Activated naive CD8-positive, alpha-beta T cell (primary cell): ENCODE results near the gene CLMN.

Source experiments
- H3K27ac Mint-ChIP-seq: one replicate; pipeline ENCODE4 v1.8.0; 2021; ENCODE audit warnings: mixed read lengths
- H3K27me3 Mint-ChIP-seq: one replicate; pipeline ENCODE4 v1.8.0; 2021; ENCODE audit warnings: mixed read lengths
- H3K36me3 Mint-ChIP-seq: one replicate; pipeline ENCODE4 v1.8.0; 2021; ENCODE audit warnings: mixed read lengths
- H3K4me1 Mint-ChIP-seq: one replicate; pipeline ENCODE4 v1.8.0; 2021; ENCODE audit warnings: low read depth, mixed read lengths
- H3K4me3 Mint-ChIP-seq: one replicate; pipeline ENCODE4 v1.8.0; 2021; ENCODE audit warnings: mild to moderate bottlenecking, mixed read lengths
- H3K9me3 Mint-ChIP-seq: one replicate; pipeline ENCODE4 v1.8.0; 2021; ENCODE audit warnings: low read depth, mixed read lengths

Gene CLMN

DNA sequence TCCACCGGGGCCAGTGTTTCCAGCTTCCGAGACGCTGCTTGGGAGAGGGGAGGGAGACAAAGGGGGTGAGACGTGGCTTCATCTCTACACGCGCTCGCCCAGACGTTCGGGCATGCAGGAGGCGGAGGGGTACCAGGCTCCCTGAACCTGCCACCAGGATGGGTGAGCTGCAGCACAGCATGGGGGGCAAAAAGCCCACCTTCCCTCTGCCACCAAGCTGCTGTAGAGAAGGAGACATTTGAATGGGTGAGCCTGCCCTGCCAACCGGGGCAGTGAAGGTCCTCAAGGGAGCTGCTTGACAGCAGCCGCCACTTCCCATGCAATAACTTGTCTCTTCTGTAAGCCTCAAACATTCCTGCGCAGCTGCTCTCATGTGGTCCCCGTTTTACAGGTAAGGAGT lies 83.9 kb downstream of the CLMN start:
- Mint-ChIP-seq H3K27me3 (peaks cover 3% of the 10 kb centered on the region), H3K9me3 (peaks cover 10% of the 10 kb centered on the region), H3K4me1 (no peaks in the 10 kb centered on the region), H3K36me3 (peaks cover 2% of the 10 kb centered on the region), H3K27ac (no peak overlapping the region), H3K4me3 (no peak overlapping the region)

DNA sequence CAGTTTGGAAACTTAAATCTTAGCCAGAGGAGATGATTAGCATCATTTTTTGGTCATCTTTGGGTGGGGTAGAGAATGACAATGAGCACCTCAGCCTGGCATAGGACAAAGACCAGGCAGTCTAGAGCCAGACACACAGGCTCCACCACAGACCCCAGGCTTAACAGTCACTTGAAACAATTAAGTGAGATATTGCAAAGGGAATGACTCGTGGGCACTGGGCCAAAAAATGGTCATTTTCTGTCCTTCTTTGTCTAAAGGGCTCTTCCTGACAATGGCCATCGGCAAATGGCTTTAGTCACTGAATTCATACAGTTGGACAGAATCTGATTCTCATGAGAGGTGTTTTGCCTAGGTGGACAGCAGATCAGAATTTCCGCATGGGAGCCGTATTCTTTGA lies 84.4 kb downstream of the CLMN start:
- H3K27me3 Mint-ChIP-seq, result peaks cover 3% of the 10 kb centered on the region
- H3K36me3 Mint-ChIP-seq, result peaks cover 2% of the 10 kb centered on the region
- H3K4me3 Mint-ChIP-seq, result no peak overlapping the region
- no peak overlapping the region for H3K27ac Mint-ChIP-seq
- peaks cover 10% of the 10 kb centered on the region for H3K9me3 Mint-ChIP-seq
- H3K4me1 Mint-ChIP-seq, result no peaks in the 10 kb centered on the region

DNA sequence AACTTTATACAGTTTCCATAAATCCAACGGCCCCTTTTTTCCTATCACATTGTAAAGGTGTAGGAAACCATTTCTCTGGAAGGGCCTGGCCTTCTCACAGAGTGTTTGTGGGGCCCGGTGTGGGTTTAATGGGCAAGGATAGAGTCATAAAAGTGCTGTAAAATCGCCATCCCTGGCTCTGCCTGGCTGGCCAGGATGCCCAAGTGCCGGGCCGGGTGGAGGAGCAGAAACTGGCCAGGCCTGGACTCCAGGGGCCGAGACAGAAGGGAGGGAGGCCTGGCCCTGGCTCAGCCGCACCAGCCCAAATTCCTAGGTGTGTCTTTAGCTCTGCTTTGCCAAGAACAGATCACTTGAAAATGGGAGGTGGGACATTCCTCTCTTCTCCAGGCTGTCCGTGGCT lies 85.3 kb downstream of the CLMN start:
- Mint-ChIP-seq H3K4me3 (no peak overlapping the region), H3K9me3 (peaks cover 5% of the 10 kb centered on the region), H3K4me1 (no peaks in the 10 kb centered on the region), H3K27me3 (no peaks in the 10 kb centered on the region), H3K36me3 (peaks cover 2% of the 10 kb centered on the region), H3K27ac (no peak overlapping the region)

DNA sequence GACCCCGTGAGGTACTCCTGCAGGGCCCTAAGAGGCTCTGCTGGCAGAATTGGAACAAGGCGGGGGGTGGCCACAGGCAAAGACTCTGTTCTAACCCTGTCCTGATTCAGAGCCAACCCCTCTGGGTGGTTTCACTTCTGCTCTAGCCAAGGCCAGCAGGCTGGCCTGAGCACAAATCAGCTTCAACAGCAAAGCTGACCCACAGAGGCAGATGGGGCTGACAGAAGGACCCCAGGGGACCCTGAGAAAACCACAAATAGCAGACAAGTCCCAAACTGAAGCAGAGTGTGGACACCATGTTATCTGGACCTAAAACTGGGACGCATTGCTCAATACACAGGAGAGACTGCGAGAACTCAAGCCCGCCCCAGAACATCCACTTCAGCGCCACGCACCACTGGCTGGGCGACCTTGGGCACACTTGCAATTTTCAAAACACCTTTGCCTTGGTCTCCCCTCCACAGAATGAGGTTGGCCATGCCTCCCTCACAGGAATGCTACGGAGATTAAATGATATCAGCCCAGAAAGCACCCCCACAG lies 85.9 kb downstream of the CLMN start:
- no peak overlapping the region for H3K4me3 Mint-ChIP-seq
- H3K27me3 Mint-ChIP-seq, result no peaks in the 10 kb centered on the region
- H3K27ac Mint-ChIP-seq, result no peak overlapping the region
- H3K36me3 Mint-ChIP-seq, result no peaks in the 10 kb centered on the region
- no peaks in the 10 kb centered on the region for H3K9me3 Mint-ChIP-seq
- no peaks in the 10 kb centered on the region for H3K4me1 Mint-ChIP-seq

DNA sequence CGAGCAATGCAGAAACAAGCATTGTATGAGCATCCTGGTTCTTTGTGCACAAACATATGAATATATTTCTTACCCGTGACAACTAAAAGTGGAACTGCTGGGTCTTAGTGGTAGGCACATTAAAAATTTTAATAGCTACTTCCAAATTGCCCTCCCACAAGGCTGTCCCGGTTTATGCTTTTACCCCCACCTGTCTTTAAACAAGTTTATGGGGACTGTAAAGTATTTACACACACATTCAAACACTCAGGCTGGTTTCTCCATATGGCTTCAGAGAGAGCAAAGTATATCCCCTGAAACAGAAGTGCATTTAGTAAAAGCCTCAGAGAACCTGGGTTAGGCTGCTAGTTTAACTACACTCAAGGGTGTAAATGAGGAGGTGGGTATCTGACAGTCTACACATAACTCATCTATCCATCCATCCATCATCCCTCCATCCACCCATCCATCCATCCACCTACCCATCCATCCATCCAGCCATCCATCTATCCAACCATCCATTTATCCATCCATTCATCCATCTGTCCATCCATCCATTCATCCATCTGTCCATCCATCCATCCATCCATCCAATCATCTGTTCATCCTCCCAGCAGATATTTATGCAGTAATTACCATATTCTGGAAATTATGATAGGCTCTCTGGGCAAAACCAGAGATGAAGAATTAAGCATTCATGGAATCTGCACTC lies 86.7 kb downstream of the CLMN start:
- Mint-ChIP-seq H3K27ac (no peak overlapping the region), H3K36me3 (no peaks in the 10 kb centered on the region), H3K4me1 (no peaks in the 10 kb centered on the region), H3K27me3 (no peaks in the 10 kb centered on the region), H3K9me3 (no peaks in the 10 kb centered on the region), H3K4me3 (no peak overlapping the region)

DNA sequence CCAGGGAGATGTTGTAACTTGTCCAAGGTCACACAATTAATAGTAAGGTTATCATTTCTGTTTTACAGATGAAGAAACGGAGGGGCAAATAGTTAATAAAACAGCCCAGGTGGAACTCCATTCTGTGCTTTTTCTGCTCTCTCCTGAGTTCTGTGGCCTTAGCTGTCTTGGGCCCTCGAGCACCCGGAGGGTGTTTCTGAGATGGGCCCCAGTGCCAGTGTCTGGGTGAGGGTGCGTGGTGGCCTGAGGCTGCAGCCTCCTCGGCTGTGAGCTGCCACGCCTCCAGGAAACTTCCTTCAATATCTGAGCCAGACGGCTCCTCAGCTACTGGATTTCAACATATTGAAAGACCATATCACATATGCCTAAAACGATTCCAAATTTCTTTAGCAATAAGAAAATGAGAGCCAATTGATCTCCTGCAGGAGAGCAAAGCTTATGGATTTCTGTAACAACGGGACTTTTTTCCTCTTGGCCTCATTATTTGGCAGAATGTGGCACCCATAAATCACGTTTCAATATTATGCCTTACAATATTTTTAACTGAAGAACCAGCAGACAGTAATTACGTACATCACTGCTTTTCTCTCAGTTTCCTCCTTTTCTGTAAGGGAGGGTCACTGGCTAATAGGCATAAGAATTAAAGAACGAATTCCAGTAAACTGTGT lies 87.6 kb downstream of the CLMN start:
- Mint-ChIP-seq H3K36me3 (no peaks in the 10 kb centered on the region), H3K4me3 (no peak overlapping the region), H3K4me1 (no peaks in the 10 kb centered on the region), H3K27ac (no peak overlapping the region), H3K27me3 (no peaks in the 10 kb centered on the region), H3K9me3 (no peaks in the 10 kb centered on the region)

DNA sequence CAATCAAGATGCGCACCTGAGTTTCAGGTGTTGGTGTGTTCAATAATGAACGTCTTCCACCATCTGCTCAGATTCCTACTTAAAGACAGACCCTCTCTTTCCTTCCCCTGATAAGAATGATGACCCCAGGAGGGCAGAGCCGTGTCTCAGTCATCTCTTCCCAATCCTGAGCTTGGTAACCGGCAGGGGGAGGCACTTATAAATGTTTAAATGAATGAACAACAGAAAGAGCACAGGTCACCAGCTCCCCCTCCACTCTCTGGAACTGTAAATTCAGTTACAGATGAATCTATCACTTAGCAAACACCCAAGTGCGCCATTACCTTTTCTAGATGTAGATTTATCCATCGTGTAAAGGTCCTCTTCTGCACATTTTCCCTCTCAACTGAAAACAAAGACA lies 90.0 kb downstream of the CLMN start:
- H3K4me1 Mint-ChIP-seq, result no peaks in the 10 kb centered on the region
- H3K27ac Mint-ChIP-seq, result no peak overlapping the region
- no peaks in the 10 kb centered on the region for H3K36me3 Mint-ChIP-seq
- H3K4me3 Mint-ChIP-seq, result no peak overlapping the region
- no peaks in the 10 kb centered on the region for H3K27me3 Mint-ChIP-seq
- no peaks in the 10 kb centered on the region for H3K9me3 Mint-ChIP-seq

DNA sequence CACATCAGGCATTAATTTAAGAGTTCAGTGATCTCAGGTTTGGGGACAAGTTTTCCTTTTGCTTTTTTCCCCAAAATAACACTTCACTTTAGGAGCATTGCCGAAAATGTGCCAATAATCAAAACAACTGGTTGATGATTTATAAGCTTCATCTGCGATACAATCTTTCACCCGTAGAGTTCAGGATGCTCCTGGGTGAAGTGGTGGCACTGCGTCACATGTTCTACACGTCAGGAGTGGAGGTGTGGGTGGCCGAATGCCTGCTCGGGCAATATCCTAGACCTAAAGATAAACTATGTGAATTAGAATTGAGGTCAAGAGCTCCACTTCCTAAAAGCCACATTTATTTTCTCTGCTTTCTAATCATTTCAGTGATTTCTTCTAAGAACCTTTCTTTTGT lies 91.5 kb downstream of the CLMN start:
- no peaks in the 10 kb centered on the region for H3K4me1 Mint-ChIP-seq
- no peaks in the 10 kb centered on the region for H3K9me3 Mint-ChIP-seq
- H3K27ac Mint-ChIP-seq, result no peak overlapping the region
- no peak overlapping the region for H3K4me3 Mint-ChIP-seq
- H3K36me3 Mint-ChIP-seq, result no peaks in the 10 kb centered on the region
- no peaks in the 10 kb centered on the region for H3K27me3 Mint-ChIP-seq

DNA sequence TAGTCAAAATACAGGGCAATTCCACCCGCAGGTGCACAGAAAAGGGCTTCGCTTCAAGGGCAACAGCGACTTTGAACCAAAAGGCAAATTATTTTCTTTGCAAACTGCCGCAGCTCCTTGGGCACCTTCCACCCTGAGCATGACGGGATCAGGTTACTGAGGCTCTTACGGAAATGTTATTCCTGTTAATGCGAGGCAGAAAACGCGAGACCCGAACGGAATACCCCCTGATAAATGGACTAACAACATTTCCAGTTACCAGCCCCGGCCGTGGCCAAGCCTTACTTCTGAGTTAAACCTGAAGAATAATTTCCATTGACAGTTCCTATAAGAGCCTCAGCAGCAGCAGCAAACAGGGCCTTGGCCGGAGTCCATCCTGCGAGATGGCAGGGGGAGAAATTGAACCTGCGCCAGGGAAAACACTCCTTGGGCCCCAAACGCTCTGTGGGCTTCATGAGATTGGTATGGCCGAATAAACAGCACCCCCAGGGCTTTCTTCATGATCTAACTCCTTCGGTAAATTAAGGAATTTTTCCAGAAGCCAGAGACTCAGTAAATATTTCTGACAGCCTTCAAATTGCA lies 92.3 kb downstream of the CLMN start:
- H3K27ac Mint-ChIP-seq, result no peak overlapping the region
- no peaks in the 10 kb centered on the region for H3K9me3 Mint-ChIP-seq
- H3K27me3 Mint-ChIP-seq, result no peaks in the 10 kb centered on the region
- H3K36me3 Mint-ChIP-seq, result no peaks in the 10 kb centered on the region
- H3K4me1 Mint-ChIP-seq, result no peaks in the 10 kb centered on the region
- H3K4me3 Mint-ChIP-seq, result no peak overlapping the region

DNA sequence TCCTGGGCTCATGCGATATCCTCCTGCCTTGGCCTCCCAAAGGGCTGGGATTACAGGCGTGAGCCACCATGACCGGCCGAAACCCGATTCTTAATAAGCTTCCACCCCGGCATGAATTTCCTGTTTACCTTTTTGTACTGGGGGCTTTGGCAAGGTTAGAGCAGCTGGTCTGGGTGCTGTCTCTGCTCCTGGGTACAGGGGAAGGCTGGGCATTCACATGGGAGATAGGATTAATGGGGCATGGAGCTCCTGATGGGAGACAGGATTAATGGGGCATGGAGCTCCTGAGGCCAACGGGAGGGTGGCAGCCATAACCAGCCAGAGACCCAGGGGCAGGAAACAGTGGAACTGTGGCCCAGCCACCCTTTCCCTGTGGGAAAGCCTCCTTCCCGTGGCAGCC lies 92.9 kb downstream of the CLMN start:
- Mint-ChIP-seq H3K36me3 (no peaks in the 10 kb centered on the region), H3K4me3 (no peak overlapping the region), H3K4me1 (no peaks in the 10 kb centered on the region), H3K27ac (no peak overlapping the region), H3K27me3 (no peaks in the 10 kb centered on the region), H3K9me3 (no peaks in the 10 kb centered on the region)

DNA sequence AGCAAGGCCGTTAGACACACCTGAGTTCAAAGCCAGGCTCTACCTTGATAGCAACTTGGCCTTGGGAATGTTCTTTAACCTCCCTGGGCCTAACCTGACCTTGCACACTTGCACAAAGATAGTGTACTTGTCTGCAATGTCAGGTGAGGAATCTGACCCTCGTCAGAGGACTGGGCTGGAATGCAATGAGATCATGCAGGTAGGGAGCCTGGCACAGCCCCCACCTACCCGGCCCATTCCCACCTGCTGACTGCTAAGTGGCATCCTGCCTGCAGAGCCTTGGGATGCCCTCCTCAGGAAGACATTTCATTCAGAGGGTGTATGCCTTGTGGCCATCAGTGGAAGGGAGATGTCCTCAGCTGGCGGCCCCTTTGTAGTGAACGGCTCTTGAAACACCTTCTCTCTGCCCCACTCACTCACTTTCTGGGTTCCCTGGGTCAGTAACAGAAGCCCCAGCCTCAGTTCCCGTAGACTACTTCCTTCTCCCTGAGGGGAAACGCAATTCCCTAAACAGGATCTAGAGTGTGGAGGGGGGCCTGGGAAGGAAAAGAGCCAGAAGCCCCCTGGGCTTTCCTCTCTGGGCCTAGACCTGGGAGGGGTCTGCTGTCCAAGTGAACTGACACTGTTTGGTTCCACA lies 94.3 kb downstream of the CLMN start:
- Mint-ChIP-seq H3K36me3 (no peaks in the 10 kb centered on the region), H3K4me3 (no peak overlapping the region), H3K4me1 (no peaks in the 10 kb centered on the region), H3K27me3 (no peaks in the 10 kb centered on the region), H3K9me3 (no peaks in the 10 kb centered on the region), H3K27ac (no peak overlapping the region)

DNA sequence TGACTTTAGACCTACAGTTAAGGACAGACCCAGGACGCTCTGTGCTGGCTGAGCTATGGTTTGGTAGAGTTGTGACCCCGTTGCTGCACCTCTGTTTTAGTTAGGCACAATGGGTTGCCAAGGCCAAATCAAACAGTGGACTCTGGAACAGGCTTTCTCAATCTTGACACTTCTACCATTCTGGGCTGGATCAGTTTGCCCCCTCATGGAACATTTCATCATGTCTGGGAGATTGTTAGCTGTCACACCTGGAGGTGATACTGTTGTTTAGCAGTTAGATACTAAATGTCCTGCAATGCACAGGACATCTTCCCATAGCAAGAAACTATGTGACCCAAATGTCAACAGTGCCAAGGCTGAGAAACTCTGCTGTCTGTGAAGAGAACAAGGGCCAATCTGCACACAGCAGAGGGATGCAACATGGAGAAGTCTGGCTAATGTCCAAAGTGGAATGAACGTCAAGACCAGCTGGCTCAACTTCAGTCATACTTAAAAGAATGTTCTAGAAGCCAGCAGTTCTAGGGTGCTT lies 96.8 kb downstream of the CLMN start:
- Mint-ChIP-seq H3K4me1 (no peaks in the 10 kb centered on the region), H3K27me3 (no peaks in the 10 kb centered on the region), H3K4me3 (no peak overlapping the region), H3K27ac (no peak overlapping the region), H3K36me3 (no peaks in the 10 kb centered on the region), H3K9me3 (no peaks in the 10 kb centered on the region)

DNA sequence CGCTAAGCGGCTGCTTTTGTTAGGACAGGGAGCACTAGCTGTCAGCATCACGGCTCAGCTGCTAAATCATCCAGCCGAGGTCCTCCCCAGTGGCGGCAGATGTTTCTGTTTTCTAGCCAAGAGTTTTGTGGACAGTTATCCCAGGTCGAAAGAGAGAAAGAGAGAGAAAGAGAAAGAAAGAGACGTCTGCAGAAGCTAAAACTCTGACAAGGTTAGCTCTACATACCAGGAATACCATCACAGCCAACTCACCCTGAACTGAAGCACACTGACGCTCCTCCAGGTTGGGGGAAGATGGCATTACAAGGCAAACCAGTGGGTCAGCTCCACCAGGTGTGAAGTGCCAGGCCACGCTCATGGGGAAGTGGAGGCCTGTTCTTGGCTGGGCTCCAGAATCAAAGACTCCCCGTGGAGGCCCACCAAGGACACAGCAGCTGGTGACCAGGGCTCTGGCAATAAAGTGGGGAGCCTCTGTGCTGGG lies 97.5 kb downstream of the CLMN start:
- Mint-ChIP-seq H3K4me1 (no peaks in the 10 kb centered on the region), H3K4me3 (no peak overlapping the region), H3K36me3 (no peaks in the 10 kb centered on the region), H3K9me3 (no peaks in the 10 kb centered on the region), H3K27me3 (no peaks in the 10 kb centered on the region), H3K27ac (no peak overlapping the region)

DNA sequence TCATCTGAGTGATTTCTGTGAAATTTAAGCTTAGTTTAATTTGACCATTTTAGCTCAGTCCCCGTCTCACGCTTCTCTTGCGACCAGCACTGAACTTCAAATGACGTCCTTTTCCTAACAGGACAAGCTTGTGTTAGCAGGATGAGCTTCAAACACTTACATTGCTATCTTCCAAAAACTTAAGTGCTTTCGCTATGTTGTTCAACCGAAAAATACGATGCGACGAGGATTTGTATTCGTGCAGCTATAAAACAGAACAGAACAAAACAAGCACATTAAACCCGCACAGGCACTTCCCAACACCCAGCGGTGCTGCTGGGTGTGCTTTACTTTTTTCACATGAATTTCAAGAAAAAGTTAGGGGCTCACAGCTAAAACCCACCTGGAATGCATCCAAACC lies 98.2 kb downstream of the CLMN start:
- Mint-ChIP-seq H3K4me1 (no peaks in the 10 kb centered on the region), H3K4me3 (no peak overlapping the region), H3K36me3 (no peaks in the 10 kb centered on the region), H3K9me3 (no peaks in the 10 kb centered on the region), H3K27me3 (no peaks in the 10 kb centered on the region), H3K27ac (no peak overlapping the region)

DNA sequence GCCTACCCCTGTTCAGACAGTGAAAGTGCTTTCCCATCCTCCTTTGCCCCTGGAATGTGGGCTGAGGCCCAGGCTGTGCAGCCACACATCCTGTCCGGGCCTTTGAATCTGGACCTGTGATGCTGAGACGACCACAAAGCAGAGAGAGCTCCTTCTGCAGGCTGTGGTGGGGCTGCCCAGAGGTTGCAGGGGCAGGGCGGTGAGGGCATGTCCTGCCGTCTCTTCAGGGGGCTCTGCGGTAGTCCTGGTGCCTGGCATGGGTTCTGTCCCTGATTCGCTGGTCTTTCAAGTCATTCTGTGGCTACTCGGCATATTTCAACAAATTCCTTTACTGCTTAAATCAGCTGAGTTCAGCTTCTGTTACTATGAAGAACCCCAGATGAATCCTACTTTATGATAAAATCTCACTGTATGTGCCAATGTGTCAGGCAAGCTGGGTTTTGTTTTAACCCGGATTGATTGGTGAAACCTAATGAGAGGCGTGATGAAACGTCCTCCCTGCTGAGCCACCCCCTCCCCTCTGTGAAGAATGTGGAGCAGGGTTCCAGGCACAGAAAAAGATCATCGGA lies 99.0 kb downstream of the CLMN start:
- Mint-ChIP-seq H3K27me3 (no peaks in the 10 kb centered on the region), H3K27ac (no peak overlapping the region), H3K4me1 (no peaks in the 10 kb centered on the region), H3K36me3 (no peaks in the 10 kb centered on the region), H3K4me3 (no peak overlapping the region), H3K9me3 (no peaks in the 10 kb centered on the region)
